ENCODE results near the gene GFRA1.

- TF ChIP-seq POLR2A (IDR thresholded peaks at IDR 0.05) (no peak), CTCF (IDR thresholded peaks at IDR 0.05) (no peak)
These were observed 90.6 kb downstream of the GFRA1 start for GRCh38 chr10:116182426-116182825.

Measured in lower leg skin (tissue), 3 donors.